ENCODE measurements around the gene CRBN.

The CRBN gene

GRCh38 chr3:3170998-3171397 lies 8.5 kb downstream of the CRBN start:
- DNase-seq = no peak

- no peak for DNase-seq
Measured at GRCh38 chr3:3165650-3166049, 13.8 kb downstream of the CRBN start.

- DNase-seq = no peak
Measured at GRCh38 chr3:3165241-3165640, 14.2 kb downstream of the CRBN start.

- no peak for DNase-seq
Measured at GRCh38 chr3:3160826-3161225, 18.7 kb downstream of the CRBN start.

GRCh38 chr3:3157484-3157883 lies 22.0 kb downstream of the CRBN start:
- no peak for DNase-seq

- DNase-seq = no peak
Measured at GRCh38 chr3:3154879-3155610, 24.4 kb downstream of the CRBN start.

- no peak for DNase-seq
Measured at GRCh38 chr3:3151513-3151912, 28.0 kb downstream of the CRBN start.

- no peak for DNase-seq
Measured at GRCh38 chr3:3149560-3149959, 29.9 kb downstream of the CRBN start.

- no peak for DNase-seq
Measured at GRCh38 chr3:3145831-3146230, 33.7 kb downstream of the CRBN start.

GRCh38 chr3:3141939-3142338 lies 37.6 kb downstream of the CRBN start:
- no peak for DNase-seq

- DNase-seq = no peak
Measured at GRCh38 chr3:3137526-3137925, 42.0 kb downstream of the CRBN start.

- no peak for DNase-seq
Measured at GRCh38 chr3:3134750-3135448, 44.6 kb downstream of the CRBN start.

- DNase-seq = no peak
Measured at GRCh38 chr3:3133500-3133899, 46.0 kb downstream of the CRBN start.

GRCh38 chr3:3129579-3129978 lies 49.9 kb downstream of the CRBN start:
- DNase-seq = no peak

GRCh38 chr3:3127432-3128010 lies 52.0 kb downstream of the CRBN start:
- no peak for DNase-seq

- DNase-seq = peak; percentile 60
Measured at GRCh38 chr3:3126477-3127431, 52.7 kb downstream of the CRBN start, which contains the start of gene TRNT1. TSS of gene TRNT1 (plus strand) at chr3:3126940. CDS start at chr3:3129041, 2,101 bp downstream.

- DNase-seq = no peak
Measured at GRCh38 chr3:3125977-3126376, 53.5 kb downstream of the CRBN start.

GRCh38 chr3:3119393-3119851 lies 60.1 kb downstream of the CRBN start:
- no peak for DNase-seq

- no peak for DNase-seq
Measured at GRCh38 chr3:3117651-3118050, 61.8 kb downstream of the CRBN start.

- no peak for DNase-seq
Measured at GRCh38 chr3:3113042-3113709, 66.3 kb downstream of the CRBN start.

- no peak for DNase-seq
Measured at GRCh38 chr3:3110749-3111361, 68.6 kb downstream of the CRBN start.

GRCh38 chr3:3110299-3110630 lies 69.2 kb downstream of the CRBN start, which contains the start of gene IL5RA:
TSS of gene IL5RA (minus strand) at chr3:3110374. CDS start at chr3:3104984, 5,390 bp downstream.
- DNase-seq = no peak
